ENCODE data around the gene COL24A1. TPM values are rescaled to one million over a fixed set of nuclear protein-coding genes. Genes with fewer than 3 reads are reported as not detected.

Gene COL24A1
- 0.11 TPM for total RNA-seq

DNA sequence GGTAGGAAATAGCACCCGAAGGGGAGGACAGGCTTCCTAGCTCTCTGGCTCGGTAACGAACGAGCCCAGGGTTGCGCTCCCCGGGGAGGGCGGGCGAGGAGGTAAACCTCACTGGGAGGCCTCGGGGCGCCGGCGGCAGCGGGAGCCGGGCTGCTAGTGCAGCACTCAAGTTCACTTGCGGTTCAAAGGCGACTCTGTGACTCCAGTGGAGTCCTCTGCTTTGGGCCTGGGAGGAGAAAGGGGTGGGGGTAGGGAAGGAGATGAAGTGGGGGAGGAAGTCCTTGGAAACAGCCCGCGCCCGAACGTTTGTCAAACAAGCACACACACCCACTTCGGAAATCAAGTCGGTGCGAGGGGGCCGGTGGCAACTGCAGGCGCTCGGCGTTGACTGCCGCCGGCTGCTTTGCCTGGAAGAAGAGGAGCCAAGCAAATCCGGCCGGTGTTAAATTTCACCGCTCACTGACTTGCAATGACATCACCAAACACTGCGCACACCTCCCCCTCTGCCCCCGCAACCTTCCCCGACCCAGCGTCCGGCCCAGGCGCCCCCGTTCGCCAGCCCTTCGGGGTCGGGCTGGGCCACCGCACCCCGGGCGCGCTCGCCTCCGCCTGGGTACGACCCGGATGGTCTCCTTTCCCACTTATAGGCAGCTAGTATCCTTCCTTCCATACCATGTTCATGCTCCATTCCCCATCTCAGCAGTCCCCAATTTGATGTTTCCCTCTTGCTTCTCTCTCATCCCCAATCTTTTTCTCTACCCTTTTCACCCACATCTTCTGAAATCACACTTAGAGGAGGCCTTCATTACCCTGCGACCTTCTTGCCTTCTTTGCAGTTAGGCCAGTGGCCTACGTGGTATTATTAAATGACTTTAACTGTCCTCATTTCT lies at the start of gene COL24A1:
TSS of gene COL24A1 (minus strand) at position 207 of the 890 bp plus-strand sequence. CDS start 376 bp downstream, outside the sequence.
- intact Hi-C loops (cut with DNase I): no loop called here
- DNase-seq (ENCODE audit: low spot score in 2 of 2): peak in 1 of 2 donors; percentile 61
- Histone ChIP-seq H3K36me3 (no peaks in the 10 kb centered on the region), H3K27me3 (no peaks in the 10 kb centered on the region), H3K4me1 (peaks cover 0 to 4% of the 10 kb centered on the region in 2 donors), H3K4me3 (peak within 1 kb of the TSS; percentile 43 to 60), H3K9me3 (no peaks in the 10 kb centered on the region), H3K27ac (no peak within 1 kb of the TSS)
- TF ChIP-seq, protein P1, sequence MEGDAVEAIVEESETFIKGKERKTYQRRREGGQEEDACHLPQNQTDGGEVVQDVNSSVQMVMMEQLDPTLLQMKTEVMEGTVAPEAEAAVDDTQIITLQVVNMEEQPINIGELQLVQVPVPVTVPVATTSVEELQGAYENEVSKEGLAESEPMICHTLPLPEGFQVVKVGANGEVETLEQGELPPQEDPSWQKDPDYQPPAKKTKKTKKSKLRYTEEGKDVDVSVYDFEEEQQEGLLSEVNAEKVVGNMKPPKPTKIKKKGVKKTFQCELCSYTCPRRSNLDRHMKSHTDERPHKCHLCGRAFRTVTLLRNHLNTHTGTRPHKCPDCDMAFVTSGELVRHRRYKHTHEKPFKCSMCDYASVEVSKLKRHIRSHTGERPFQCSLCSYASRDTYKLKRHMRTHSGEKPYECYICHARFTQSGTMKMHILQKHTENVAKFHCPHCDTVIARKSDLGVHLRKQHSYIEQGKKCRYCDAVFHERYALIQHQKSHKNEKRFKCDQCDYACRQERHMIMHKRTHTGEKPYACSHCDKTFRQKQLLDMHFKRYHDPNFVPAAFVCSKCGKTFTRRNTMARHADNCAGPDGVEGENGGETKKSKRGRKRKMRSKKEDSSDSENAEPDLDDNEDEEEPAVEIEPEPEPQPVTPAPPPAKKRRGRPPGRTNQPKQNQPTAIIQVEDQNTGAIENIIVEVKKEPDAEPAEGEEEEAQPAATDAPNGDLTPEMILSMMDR (IDR thresholded peaks at IDR 0.05): no peak

DNA sequence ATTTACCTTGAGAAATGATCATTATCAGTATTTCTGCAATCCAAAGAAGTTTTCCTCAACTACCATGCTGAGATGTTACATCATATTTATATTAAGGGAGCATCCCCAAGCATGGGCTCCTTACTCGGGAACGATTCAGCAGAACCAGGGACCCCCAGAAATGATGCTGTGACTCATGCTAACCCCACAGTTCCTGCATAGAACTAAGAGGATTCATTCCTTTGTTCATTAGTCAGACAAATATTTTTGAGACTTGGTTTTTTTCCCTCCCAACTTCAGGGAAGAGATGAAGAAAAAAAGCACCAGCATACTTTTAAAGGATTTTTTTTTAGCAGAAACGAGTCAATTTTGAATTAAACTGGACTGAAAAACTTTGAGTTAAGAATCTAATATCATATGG lies 49.2 kb upstream of the COL24A1 start:
- Histone ChIP-seq H3K27me3 (no peaks in the 10 kb centered on the region), H3K4me1 (no peaks in the 10 kb centered on the region), H3K27ac (no peak overlapping the region), H3K4me3 (no peak overlapping the region), H3K36me3 (no peaks in the 10 kb centered on the region), H3K9me3 (no peaks in the 10 kb centered on the region)
- intact Hi-C loops (cut with DNase I): no loop called here
- no peak for DNase-seq (ENCODE audit: low spot score in 2 of 2)
- TF ChIP-seq, protein P1 (IDR thresholded peaks at IDR 0.05): no peak

DNA sequence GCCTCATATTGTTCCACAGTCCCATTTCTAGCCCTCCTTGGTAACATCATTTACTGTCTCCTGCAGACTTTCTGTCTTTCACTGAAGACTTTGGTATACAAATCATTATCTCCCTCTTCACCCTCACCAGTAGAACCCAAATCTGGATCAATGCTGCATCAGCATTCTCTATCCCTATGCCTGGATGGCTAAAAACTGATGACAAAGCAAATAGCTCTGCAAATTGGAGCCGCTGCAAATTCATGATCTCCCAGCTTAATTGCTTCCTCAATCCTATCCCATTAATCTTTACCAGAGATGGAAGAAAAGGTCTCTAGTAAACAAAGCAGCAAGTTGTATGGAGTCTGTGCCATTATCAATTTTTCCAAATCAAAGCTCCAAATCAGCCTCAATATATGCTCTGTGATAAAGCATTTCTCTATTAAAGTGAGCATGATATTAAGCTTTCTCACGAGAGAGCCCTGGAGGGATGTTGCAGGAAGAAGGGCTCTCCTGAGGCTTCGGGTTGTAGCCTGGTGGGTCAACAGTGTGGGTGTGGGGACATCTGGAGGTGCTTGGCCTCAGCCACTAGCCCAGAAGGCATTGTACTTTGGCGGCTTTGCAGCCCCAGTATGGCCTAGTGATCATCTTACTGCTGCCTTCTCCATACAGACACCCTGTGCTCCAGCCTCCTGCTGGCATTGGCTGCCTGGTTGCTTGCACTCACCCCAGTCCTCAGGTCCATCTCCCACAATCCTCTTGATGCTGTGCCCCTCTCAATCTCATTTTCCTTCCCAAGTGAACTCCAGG lies 46.2 kb upstream of the COL24A1 start:
- Histone ChIP-seq H3K27ac (no peak overlapping the region), H3K36me3 (no peaks in the 10 kb centered on the region), H3K4me3 (no peak overlapping the region), H3K27me3 (no peaks in the 10 kb centered on the region), H3K4me1 (no peaks in the 10 kb centered on the region), H3K9me3 (no peaks in the 10 kb centered on the region)
- TF ChIP-seq, protein P1 (IDR thresholded peaks at IDR 0.05): no peak
- intact Hi-C loops (cut with DNase I): no loop called here
- no peak for DNase-seq (ENCODE audit: low spot score in 2 of 2)

DNA sequence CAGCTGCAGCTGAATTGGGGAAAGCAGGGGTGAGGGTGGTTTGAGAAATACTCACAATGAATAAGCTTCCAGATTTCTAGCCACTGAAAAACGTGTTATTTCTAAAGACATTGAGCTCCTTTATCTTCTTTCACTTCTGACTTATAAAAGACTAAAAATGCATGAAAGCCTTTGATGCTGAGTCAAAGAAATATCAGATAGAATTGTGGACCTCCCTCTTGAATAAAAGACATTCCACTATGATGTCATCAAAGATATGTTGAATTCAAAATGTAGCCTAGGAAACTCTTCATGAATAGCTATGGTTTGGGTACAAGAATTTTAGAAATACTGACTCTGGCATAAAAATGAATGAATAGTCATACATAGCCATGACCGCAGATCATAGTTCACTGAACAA lies 44.7 kb upstream of the COL24A1 start:
- no peaks in the 10 kb centered on the region for H3K27me3 ChIP-seq
- H3K4me3 ChIP-seq: no peak overlapping the region
- intact Hi-C loops (cut with DNase I): no loop called here
- H3K36me3 ChIP-seq: no peaks in the 10 kb centered on the region
- H3K27ac ChIP-seq: no peak overlapping the region
- no peaks in the 10 kb centered on the region for H3K4me1 ChIP-seq
- DNase-seq (ENCODE audit: low spot score in 2 of 2): no peak
- TF ChIP-seq, protein P1 (IDR thresholded peaks at IDR 0.05): no peak
- H3K9me3 ChIP-seq: no peaks in the 10 kb centered on the region

DNA sequence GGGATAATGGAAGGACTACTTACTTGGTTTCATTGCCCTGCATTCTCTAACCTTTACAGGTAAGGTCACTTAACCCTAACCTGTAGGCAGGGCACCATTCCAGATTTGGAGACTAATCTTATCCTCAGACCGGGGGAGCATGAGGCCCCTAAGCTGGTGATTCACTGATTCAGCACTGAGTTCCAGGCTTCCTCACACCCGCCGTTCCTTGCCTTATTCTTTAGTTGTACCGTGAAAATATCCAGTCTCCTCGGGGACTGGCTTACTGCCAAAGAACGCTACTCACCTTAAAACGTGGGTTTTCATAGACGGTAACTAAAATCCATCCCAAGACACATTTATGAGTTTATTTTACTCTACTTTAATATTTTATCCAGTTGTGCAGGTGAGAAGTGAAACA lies 44.3 kb upstream of the COL24A1 start:
- Histone ChIP-seq H3K27ac (no peak overlapping the region), H3K4me1 (no peaks in the 10 kb centered on the region), H3K27me3 (no peaks in the 10 kb centered on the region), H3K4me3 (no peak overlapping the region), H3K36me3 (no peaks in the 10 kb centered on the region), H3K9me3 (no peaks in the 10 kb centered on the region)
- intact Hi-C loops (cut with DNase I): no loop called here
- TF ChIP-seq, protein P1 (IDR thresholded peaks at IDR 0.05): no peak
- no peak for DNase-seq (ENCODE audit: low spot score in 2 of 2)
